Transverse colon (tissue), 3 donors: ENCODE results near the gene FAM20C.

Experiments used
- CTCF ChIP-seq, 5 experiments: fragments of 200-600 bp in 3 of 5; fragments of 450-650 bp in 2 of 5; sonication (generic) in 3 of 5; IDR thresholded peaks; 1 replicate in 2 of 5; 2 replicates in 3 of 5; pipeline ENCODE4 v1.5.1; 2016 to 2017; ENCODE audit warnings: antibody characterized with exemption in 5 of 5, inconsistent platforms in 3 of 5, mild to moderate bottlenecking in 2 of 5, moderate library complexity in 1 of 5
- POLR2A ChIP-seq: fragments of 450-650 bp; IDR thresholded peaks from one replicate; pipeline ENCODE4 v1.6.1; 2016; ENCODE audit warnings: antibody characterized with exemption, mild to moderate bottlenecking, moderate library complexity

GRCh38 chr7:292826-293225 is 100.5 kb downstream of the FAM20C start:
- TF ChIP-seq CTCF (IDR thresholded peaks at IDR 0.05) = no peak
- no peak for TF ChIP-seq POLR2A
